HG03280 (cell line): ENCODE results near the gene BDH2.
A peak's percentile ranks its signal among the peaks of the same experiment; 100 is the strongest.

ENCODE experiments used
- ATAC-seq: cut with Tn5 transposase; IDR thresholded peaks from one replicate; pipeline ENCODE4 v1.9.1; 2021; ENCODE audit warnings: mild to moderate bottlenecking, moderate library complexity; ENCODE audit not compliant: unreplicated experiment

The BDH2 gene

DNA sequence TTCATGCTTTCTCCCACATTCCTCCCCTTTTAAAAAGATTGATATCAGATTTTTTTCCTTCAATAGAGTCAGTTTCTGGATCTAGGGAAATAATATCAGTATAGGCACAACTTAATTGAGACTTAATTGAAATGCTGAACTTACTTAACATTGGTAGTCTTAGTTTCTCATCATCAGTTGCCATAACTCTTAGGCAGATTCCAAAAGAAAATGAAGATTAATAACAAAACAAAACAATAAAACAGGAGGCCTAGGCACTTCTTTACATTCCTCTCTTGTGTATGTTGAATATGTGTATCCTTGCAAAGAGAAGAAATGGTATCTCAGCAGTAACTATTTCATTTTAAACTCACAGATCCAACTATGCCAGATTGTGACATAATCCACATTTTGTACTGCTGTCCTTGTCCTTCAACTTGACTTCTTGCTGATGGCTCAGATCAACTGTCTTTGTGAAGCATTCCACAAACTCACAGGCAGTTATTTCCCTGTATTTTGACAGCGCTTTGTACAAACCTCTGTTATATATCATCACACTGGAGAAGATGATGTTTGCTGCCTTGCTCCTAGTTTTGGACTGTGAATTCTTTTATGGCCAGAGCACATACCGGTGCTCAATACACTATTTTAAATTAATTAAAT lies 14.0 kb downstream of the BDH2 start:
- ATAC-seq = no peak

DNA sequence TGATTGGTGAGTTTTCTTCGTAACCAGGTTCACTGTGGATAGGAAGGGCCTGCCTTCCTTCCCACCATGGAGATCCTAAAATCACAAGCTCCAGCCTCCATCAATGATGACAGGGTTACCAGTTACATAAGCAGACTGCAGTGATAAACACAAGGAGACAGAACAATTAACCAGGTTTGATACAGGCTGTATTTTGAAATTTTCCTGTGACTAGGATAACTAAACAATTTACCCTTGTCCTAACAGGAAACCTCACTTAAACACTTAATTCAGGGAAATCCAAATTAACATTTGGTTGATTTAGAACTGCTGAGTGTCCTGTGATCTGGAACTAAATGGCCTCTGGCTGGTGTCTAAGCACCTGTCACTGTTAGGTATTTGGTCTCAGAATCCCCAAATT lies 20.0 kb downstream of the BDH2 start:
- no peak for ATAC-seq

DNA sequence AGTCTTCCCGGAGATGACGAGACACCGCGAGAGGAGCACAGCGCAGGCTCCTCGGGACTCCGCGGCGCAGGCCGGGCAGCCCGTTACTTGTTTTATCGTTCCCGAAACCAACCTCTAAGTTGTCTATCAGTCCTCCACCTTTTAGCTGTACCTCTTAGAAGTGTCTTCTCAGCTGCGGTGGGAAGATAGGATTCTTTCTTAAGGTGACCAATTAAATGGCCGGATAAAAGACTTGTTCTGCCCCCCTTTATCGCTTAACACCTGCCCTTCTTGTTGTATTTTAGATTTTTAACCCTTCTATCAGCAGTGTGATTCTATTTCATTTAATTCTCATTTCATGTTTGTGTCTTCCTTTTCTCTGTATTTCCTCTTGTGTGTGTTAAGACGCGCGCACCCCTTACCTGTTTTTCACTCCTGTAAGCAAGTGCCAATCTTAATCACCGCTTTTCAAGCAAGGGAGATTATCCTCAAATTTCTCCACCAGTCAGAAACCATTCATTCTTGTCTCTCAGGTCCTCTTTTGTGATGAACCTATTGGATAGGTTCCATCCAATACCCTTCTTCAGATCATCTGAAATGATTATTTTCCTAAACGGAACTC lies 22.8 kb downstream of the BDH2 start, which contains the start of gene SLC9B2:
Gene SLC9B2, minus strand, starts transcription at position 15 of the 601 bp plus-strand sequence. CDS start 9,211 bp downstream, outside the sequence.
- peak; percentile 39 for ATAC-seq

DNA sequence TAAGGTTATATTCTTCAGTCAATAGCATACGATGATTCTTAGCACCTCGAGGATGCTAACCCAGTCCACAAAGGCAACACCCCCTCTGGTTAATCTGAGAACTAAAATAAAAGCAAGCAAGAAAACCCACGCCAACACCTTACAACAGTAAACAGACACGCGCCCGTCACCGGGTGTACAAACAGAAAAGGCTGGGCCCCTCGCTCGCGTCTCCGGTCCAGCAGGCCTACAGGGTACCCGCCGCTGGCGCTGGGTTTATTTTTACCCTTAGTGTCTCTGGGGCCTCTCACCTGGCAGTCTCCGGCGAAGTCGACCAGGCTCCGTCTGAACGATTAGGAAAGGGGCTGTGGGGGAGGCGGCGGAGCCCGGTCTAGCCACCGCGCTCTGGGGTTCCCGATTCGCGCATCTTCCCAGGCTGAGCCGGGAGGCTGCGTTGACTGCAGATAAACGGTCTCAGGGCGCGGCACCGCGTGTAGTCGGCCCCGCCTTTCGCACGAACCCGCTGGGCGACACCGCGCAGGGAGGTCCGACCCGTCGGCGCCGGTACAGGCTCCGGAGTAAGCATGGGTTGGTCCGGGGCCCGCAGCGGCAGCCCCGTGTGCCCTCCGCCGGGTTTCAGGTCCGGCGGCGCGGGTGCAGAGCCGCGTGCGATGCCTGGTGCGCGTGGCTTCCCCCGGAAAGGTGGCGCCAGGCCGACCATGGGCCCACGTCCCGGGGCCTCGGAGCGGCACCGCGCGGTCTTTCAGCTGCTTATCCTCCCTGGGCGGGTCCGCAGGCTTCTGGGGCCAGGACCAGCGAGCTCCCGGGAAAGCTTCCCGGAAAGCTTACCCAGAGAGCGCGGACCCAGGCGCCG lies 23.5 kb downstream of the BDH2 start:
- ATAC-seq = peak; percentile 56

DNA sequence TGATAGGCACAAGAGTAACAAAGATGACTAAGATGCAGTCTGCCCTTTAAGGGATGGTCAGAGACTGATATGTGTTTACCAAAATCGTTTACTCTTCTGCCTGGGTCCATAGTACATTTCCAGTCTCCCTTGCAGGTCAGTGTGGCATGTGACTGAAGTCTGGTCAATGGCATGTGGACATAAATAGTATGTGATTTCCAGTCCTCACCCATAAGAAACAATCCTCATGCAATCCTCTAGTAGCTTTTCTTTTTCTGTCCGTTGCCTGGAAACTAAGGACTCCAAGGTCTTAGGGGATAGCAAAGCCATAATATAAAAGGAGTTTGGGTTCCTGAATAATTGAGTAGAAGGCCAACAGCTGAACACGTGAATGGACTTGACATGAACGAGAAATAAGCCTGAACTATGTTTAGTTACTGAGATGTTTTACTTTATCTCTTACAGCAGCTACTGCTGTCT lies 24.2 kb downstream of the BDH2 start:
- ATAC-seq = no peak

DNA sequence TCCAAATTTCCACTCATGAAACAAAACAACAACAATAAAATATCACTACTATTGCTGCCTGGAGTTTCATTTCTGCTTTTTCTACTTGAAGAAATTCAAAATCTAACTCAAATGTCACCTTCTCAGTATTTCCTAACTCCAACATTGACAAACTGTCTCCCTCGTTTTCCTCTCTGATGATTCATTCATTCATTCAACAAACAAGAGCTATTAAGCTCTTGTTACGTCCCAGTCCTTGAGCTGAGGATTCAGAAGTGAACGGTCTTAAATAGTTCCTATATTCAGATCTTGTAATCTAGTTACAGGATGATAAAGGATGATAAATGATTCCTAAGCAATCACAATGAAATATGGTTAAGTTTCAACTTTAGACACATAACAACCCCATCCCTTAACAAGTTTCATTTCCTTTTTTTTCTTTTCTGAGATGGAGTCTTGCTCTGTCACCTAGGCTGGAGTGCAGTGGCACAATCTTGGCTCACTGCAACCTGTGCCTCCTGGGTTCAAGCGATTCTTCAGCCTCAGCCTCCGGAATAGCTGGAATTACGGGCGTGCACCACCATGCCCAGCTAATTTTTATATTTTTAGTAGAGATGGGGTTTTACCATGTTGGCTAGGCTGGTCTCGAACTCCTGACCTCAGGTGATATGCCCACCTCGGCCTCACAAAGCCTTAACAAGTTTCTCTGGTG lies 24.7 kb downstream of the BDH2 start:
- ATAC-seq = peak; percentile 26

DNA sequence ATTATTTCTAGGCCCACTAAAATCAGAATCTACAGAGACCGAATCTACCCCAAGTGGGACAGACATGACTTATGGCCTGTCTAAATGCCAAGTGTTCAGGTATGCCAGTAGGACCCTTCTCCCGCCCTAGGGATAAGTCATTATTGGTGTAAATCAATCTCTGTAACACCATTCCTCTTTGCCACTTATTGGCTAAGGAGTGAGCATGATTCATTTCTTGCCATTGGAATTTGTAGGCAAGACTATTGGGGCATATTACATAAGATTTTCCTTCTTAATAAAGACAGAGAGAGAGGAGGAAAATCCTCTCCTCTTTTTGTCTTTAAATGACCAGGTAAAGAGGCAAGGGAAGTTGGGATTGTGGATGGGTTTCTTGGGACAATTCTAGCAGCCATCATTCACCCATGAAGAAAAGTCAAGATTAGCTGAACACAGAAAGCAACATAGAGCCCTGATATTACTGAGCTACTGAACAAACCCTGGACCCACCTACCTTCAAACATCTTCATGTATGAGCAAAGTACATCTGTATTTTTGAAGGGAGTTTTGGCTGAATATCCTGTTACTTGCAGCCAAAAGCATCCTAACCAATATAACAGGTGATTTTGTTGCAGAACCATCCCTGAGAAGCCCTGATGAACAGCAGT lies 25.7 kb downstream of the BDH2 start:
- ATAC-seq = no peak

DNA sequence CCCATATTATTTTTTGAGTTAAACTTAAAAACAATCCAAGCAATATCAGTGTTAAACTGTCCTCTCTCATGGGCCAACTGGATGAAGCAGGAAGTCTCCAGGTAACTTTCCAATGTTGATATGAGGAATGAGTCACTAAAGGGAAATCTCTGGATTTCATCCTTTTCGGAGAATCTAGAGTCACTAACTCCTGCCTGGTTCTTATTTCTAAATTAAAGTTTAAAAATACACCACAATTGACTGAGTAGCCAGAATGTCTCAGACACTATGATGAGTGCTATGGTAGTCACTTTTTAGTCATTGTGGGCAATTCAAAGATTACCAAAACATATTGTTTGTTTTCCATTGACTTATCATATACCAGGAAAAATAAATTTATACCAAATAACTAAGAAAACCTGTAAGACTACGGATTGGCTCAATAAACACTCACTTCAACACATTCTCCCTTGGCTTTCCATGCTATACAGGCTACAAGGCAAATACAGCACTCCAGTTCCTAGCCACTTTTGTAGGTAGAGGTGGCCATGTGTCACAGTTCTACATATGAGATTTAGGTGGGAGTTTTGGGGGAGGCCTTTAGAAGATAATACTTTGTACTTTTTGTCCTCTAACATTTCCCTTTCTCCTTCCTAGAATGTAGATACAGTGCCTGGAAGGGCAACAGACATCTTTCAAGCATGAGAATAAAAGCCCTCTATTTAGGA lies 31.6 kb downstream of the BDH2 start:
- no peak for ATAC-seq

DNA sequence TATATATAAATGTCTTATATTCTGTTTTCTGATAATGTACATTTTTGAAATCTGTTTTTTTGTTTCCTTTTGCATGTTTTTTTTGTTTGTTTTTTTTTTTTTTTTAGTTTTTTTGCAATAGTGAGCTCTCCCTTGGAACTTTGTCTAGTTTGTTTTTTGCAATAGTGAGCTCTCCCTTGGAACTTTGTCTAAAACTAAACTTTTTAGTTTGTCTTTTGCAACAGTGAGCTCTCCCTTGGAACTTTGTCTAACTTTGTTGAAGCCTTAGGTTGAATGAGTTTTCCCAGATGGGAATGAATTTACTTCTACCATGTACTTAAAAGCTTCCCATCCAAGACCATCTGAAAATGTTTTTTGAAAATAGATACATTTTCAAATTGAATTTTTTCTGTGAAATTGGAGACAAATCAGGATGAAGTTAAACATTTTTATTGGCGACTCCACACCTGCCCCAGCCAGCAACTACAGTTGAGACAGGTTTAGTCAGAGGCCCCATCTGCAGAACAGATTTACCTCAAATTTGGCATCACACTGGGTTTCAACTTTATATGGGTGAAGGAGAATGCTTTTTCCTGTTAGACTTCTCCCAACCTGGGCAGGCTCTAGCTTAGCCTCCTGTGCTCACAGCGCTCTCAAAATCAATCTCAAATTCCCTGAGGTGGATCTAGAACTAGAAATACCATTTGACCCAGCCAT lies 39.0 kb downstream of the BDH2 start:
- no peak for ATAC-seq

DNA sequence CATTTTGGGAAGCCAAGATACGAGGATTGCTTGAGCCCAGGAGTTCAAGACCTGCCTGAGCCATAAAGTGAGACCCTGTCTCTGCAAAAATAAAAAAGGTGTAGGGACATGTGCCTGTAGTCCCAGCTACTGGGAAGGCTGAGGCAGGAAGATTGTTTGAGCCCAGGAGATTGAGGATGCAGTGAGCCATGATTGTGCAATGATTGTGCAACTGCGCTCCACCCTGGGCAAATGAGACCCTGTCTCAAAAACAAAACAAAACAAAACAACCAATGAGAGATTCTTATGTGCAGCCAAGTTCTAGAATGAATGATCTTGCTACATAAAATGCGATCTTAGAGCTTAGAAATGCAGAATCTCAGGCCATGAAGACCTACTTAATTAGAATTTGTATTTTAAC lies 45.6 kb downstream of the BDH2 start:
- no peak for ATAC-seq

DNA sequence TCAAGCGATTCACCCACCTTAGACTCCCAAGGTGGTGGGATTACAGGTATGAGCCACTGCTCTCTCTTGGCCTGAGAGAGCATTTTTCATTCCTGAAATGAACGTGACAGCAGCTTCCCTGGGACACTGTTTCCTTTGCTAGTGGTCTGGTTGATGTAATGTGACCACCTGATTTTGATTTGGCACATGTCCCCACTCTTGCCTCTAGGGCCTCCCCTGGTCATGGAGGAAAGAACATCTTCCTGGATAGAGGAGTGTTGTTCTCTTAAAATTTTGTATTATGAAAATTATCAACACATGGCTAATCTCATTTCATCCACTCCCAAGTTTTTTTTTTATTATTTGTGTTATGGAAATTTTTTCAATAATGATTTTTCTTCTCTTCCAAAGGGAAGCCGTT lies 46.9 kb downstream of the BDH2 start:
- ATAC-seq = no peak

DNA sequence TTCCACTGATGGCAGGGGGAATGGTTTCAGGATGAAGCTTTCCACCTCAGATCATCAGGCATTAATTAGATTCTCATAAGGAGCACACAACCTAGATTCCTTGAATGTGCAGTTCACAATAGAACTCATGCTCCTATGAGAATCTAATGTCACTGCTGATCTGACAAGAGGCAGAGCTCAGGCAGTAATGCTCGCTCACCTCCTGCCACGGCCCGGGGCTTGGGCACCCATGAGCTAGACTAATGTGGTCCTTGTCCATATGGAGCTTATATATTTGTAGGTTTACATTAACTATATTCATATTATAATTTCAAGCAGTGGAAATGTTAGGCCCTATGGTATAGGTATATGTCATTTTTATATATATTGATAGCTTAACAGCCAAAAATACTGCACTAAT lies 47.5 kb downstream of the BDH2 start:
- no peak for ATAC-seq

DNA sequence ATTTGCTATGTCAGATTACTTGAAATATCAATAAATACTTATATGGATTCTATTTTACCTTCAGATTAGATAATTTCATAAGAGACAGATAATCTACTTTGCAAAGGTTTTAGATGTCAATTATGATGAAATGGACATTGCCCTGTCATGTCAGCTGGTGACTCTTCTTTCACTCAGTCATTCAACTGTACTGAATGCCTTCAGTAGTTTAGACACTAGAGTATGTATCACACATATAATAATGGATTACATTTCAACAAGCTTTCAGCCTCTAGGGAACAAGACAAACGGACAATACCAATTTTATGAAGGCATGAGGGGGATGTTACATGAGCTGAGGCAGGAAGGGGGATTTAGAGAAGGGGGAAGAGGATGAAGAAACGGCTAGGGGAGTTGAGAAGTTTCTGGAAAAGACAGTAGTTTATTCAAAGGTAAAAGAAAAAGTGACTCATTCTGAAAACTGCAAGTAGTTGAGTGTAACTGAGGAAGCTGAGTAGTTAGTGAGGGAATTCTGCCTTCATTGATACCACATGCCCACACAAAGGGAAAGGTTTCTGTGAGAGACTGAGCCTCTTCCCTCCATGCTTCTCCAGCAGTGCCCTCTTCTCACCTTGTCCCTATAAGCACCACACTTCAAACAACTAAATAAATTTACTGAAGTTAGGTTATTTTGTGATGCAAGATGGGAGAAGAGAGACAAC lies 48.7 kb downstream of the BDH2 start:
- no peak for ATAC-seq

DNA sequence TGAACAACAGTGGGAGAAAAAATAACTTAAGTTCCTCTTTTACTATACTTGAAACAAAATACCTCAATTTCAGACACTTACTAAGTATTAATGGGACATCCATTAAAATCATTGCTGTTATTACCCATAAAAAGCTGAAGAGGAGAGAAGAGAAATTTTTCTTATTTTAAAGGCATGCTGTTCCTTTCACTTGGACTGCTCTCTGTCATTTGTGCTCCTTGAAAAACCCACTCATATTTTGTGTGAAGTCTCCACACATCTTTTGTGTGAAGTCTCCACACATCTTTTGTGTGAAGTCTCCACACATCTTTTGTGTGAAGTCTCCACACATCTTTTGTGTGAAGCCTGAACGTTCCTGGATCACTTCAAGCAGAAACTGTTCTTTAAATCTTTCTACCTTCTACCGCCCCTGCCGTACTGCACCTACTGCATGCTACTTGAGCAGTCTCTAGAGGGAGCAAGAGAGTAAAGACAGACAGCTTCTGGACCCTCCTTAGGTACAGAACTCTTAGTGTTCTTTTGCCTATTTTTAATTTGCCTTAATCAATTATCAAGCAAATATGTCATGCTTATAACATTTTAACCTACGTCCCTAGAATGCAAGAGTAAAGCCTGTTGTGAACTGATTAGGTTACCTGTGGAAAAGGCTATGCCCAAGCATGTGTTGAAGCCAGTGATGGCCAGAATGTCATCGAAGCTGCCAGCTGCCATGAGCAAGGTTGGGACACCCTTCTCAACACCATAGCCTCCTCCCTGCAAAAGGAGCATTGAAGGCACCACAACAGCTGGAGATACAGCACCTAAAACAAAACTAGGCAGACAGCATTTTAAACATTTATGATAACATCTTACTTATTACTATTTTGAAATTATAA lies 53.0 kb downstream of the BDH2 start:
- ATAC-seq = peak; percentile 99

DNA sequence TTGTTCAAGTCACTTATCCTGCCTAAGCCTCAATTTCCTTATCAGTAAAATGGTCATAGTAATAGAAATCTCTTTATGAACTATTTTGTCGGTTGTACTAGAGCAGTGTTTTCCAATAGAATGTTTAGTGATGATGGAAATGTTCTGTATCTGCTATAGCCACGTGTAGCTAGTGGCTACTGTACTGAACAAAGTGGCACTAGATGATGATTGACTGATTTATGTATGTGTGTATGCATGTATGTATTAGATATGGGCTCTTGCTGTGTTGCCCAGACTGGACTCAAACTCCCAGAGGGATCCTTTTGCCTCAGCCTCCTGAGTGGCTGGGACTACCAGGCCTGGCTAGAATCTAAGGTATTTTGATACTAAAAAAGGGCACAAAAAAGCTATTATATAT lies 55.5 kb downstream of the BDH2 start:
- ATAC-seq = no peak

DNA sequence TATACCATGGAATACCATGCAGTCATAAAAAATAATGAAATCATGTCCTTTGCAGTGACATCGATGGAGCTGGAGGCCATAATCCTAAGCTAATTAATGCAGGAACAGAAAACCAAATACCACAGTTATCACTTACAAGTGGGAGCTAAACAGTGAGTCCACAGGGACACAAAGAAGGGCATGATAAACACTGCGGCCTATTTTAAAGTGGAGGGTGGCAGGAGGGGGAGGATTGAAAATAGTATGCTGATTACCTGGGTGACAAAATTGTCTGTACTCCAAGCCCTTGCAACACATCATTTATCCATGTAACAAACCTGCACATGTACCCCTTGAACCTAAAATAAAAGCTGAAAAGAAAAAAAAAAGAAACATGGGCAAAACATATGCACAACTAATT lies 63.5 kb downstream of the BDH2 start:
- no peak for ATAC-seq

DNA sequence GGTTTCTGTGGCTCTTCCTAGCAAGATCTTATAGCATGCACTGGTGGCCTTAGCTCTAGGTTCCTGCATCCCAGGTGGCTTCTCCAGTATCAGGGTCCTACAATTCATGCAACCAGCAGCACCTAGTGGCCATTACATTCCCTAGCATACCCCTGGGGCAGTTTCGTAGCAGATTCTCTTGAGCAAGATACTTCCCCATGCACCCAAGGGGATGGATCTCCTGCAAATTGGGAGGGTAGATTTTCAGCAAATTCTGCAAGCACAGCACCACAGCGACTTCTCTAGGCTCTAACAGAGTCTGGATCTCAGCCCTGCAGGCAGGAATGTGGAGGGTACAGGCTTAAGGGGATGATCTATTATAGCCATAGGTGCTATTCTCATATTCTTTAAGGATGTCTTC lies 67.1 kb downstream of the BDH2 start:
- no peak for ATAC-seq

DNA sequence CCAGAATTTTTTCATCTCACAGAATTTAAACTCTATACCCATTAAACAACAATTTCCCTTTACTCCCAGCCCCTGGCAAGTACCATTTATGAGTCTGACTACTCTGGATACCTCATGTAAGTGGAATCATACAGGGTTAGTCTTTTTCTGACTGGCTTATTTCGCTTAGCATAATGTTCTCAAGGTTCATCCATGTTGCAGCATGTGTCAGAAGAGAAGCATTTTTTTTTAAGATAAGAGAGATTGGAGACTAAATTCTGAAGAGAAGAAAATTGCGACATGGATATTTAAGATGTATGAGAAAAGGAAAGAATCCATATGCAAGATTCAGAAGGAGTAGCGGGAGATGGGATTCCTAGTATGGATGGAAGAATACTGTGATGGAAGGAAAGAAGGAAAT lies 68.8 kb downstream of the BDH2 start:
- ATAC-seq = no peak
